ENCODE measurements around the gene FOXL3.

Gene FOXL3

GRCh38 chr7:291373-292092, 1.6 kb downstream of the FOXL3 start:
- no peak for DNase-seq (ENCODE audit: low read depth)
- no peak for TF ChIP-seq CTCF (conservative IDR thresholded peaks at IDR 0.05; ENCODE audit: low read length)
- H3K4me3 ChIP-seq (ENCODE audit: low read length) = no peak overlapping the region

GRCh38 chr7:292226-292625, 2.3 kb downstream of the FOXL3 start:
- no peak for DNase-seq (ENCODE audit: low read depth)
- no peak for TF ChIP-seq CTCF (conservative IDR thresholded peaks at IDR 0.05; ENCODE audit: low read length)
- no peak overlapping the region for H3K4me3 ChIP-seq (ENCODE audit: low read length)

- no peak for TF ChIP-seq CTCF (conservative IDR thresholded peaks at IDR 0.05; ENCODE audit: low read length)
- DNase-seq (ENCODE audit: low read depth) = no peak
- H3K4me3 ChIP-seq (ENCODE audit: low read length) = no peak overlapping the region
Observed at GRCh38 chr7:292826-293225, 2.9 kb downstream of the FOXL3 start.

DNA sequence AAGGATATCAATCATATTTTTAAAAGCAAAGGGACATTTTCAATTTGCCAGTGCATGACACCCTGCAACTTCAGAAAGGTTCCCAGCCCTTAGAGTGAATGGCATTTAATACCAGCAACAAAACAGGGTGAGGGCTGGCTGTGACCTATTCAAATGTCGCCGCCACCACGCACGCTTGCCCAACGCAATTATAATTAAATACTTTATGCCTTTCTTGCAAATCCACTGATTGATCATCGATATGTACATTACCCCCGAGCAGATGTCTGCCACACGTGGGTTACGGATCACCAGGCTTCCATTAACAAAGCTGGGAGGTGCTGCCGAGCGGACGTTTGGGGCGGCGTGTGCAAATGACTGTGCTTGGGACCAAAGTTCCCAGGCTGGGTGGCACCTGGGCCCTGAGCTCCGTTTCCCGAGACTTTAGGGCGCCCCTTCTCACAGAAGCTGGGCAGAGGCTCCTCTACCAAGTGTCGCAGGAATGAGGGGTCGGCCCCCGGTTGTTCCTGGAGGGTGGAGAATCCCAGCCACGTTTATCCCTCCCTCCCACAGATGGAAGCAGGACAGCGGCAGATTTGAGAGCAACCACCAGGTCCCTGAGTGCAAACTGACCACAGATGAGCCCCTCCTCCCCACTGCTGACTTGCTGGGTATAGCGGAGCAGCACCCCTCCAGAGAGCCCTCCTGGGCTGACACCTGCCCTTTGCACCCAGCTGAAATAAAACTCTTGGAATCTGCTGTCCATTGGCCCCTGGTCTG, 3.9 kb downstream of the FOXL3 start:
- H3K4me3 ChIP-seq (ENCODE audit: low read length) = no peak overlapping the region
- no peak for TF ChIP-seq CTCF (conservative IDR thresholded peaks at IDR 0.05; ENCODE audit: low read length)
- DNase-seq (ENCODE audit: low read depth) = no peak

DNA sequence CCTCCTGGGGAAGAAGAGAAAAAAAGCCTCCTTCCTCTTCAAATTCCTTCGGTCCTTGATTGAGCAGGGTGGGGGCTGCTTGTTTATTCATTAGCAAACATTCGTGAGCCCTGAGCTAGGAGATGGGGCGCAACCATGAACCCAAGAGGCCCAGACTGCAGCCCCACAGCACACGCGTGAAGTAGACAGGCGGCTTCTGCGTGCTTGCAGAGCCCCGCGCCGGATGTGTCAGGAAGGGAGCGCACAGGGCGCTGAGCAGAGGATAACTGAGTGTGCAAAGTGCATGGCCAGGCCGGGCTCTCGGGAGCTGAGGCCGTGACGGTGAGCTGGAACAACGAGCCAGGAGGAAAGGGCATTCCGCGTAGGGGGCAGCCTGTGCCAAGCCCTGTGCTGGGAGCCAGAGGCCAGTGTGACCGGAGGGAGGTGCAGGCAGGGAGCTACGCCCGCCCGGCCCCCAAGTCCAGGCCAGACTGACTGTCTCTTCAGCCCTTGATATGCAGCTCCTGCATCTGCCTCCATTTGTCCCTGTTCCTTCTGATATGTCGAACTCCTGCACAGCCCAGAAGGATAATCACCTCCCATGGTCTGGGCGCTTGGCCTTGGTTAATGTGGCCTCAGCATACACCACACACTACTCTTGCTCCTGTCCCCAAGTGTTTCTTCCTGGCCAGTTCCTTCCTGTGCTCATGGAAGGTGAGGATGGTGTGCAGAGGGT, 4.6 kb downstream of the FOXL3 start:
- no peak for TF ChIP-seq CTCF (conservative IDR thresholded peaks at IDR 0.05; ENCODE audit: low read length)

DNA sequence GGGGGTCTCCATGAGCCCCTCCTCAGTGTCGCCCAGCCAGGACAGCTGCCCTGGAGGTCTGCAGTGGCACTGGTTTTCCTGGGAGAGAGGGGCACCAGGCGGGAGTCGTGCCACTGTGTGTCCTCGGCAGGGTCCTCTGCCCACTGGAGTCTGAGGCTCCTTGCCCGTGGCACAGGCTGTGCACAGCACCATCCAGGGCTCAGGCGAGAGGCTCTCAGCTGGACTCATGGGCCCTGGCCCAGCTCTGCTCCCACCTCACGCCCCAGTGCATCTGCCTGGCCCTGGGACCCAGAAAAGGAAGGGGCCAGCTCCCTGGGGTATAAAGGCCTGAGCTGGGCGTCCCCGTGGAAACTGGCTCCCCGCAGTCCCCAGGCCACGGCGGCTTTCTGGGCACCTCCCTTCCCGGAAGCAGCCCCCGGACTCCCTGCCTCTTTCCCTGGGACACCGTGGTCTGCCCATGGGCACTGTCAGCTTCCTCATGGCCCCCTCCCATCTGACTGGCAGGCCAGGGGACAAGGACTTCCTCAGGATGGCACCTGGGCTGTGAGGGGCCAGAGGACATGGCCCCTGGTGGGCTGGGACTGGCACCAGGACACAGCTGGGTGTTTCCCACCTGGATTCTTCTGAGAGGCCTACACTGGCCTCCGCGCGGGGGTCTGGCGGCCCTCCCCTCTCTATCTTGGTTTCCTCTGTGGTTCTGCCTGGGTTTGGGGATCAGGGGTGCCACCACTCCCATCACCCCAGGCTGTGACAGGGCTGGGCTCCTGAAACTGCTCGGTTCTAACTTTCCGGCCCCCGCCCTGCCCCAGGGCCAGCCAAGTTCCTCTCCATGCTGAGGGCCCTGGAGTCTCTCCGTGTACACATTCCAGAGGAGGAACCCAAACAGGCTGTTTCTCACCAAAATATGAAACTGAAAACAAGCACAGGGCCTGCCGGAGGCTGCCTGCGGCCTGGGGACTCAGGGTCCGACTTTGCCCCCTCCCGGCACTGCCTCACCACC, 5.5 kb downstream of the FOXL3 start:
- DNase-seq (ENCODE audit: low read depth) = no peak
- TF ChIP-seq CTCF (conservative IDR thresholded peaks at IDR 0.05; ENCODE audit: low read length) = no peak
- no peak overlapping the region for H3K4me3 ChIP-seq (ENCODE audit: low read length)

More for the DNA sequence above, 4.6 kb downstream of the FOXL3 start:
- no peak overlapping the region for H3K4me3 ChIP-seq (ENCODE audit: low read length)
- DNase-seq (ENCODE audit: low read depth) = no peak
